ENCODE measurements around the gene SF1. TPM values are rescaled to one million over a fixed set of nuclear protein-coding genes. Genes with fewer than 3 reads are reported as not detected.
A peak's percentile ranks its signal among the peaks of the same experiment; 100 is the strongest.

The SF1 gene
- polyA plus RNA-seq, 4 donors = 69.8 to 328 (median 83.5) TPM

DNA sequence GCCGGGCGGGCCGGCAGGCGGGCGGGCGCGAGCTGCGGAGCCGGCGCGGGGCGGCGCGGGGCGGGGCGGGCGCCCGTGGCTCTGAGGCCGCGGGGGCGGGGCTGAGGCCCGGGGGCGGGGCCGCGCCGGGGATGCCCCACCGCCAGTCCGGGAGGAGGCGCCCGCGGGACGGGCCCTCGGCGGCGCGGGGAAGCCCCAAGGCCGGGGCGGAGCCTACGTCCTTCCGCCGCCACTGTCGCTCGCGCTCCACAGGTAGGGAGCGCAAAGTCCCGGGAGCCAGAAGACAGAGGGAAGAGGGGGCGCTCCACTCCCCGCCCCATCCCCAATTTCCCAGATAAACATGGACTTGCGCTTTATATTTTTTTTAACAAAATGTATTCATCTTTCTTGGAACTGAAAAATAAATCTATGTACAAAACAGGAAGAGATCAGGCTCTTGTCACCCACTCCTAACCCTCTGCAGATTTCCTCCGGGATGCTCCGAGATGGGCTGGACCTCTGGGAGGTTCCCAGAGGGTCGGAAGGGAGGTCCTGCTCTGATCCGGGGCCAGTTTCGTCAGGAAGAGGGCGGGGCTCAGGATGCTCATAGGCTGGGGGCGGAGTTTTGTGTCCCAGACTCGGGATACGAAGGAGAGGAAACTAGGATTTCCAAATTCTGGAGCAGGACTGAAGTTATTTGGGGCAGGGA lies 25.0 kb upstream of the SF1 start, which contains the start of gene MAP4K2:
TSS of gene MAP4K2 (minus strand) at position 57 of the 688 bp plus-strand sequence. CDS start 65 bp downstream, outside the sequence.
- 0 to 1% (median 0%) methylated on average over 31 to 58 of the region's 58 CpGs for WGBS, 3 donors
- peaks cover 0 to 21% (median 4%) of the 10 kb centered on the region in 3 donors for H3K4me1 ChIP-seq (ENCODE audit: control insufficient read depth in 3 of 3, insufficient read depth in 2 of 3, low read depth in 1 of 3, low read length in 2 of 3)

GRCh38 chr11:64802370-64803157 lies 24.2 kb upstream of the SF1 start:
- Histone ChIP-seq H3K9me3 (ENCODE audit: control insufficient read depth in 2 of 2, insufficient read depth in 1 of 2, low read depth in 1 of 2, low read length in 1 of 2) (no peaks in the 10 kb centered on the region), H3K36me3 (ENCODE audit: control insufficient read depth in 3 of 3, insufficient read depth in 2 of 3, low read depth in 1 of 3, low read length in 3 of 3) (peaks cover 0 to 64% (median 0%) of the 10 kb centered on the region in 3 donors), H3K4me3 (ENCODE audit: low read depth in 1 of 3, low read length in 3 of 3) (peak overlapping the region; percentile 50 to 66 (median 54)), H3K27me3 (ENCODE audit: control insufficient read depth in 3 of 3, insufficient read depth in 3 of 3, low read length in 3 of 3) (no peaks in the 10 kb centered on the region), H3K27ac (ENCODE audit: low read depth in 1 of 3, low read length in 2 of 3) (peak overlapping the region; percentile 9 to 53 (median 48)), H3K4me1 (ENCODE audit: control insufficient read depth in 3 of 3, insufficient read depth in 2 of 3, low read depth in 1 of 3, low read length in 2 of 3) (peaks cover 0 to 21% (median 4%) of the 10 kb centered on the region in 3 donors)
- 8 to 12% (median 12%) methylated on average over 32 to 54 of the region's 54 CpGs for WGBS, 3 donors
- DNase-seq (no peak), FAIRE-seq (no peak)

More for the DNA sequence above, 25.0 kb upstream of the SF1 start, which contains the start of gene MAP4K2:
- FAIRE-seq (no peak), DNase-seq (peak; percentile 88 to 92)
- Histone ChIP-seq H3K27me3 (ENCODE audit: control insufficient read depth in 3 of 3, insufficient read depth in 3 of 3, low read length in 3 of 3) (no peaks in the 10 kb centered on the region), H3K27ac (ENCODE audit: low read depth in 1 of 3, low read length in 2 of 3) (peak within 1 kb of the TSS; percentile 27 to 89 (median 83)), H3K4me3 (ENCODE audit: low read depth in 1 of 3, low read length in 3 of 3) (peak within 1 kb of the TSS; percentile 50 to 67 (median 66)), H3K36me3 (ENCODE audit: control insufficient read depth in 3 of 3, insufficient read depth in 2 of 3, low read depth in 1 of 3, low read length in 3 of 3) (peaks cover 0 to 70% (median 0%) of the 10 kb centered on the region in 3 donors), H3K9me3 (ENCODE audit: control insufficient read depth in 2 of 2, insufficient read depth in 1 of 2, low read depth in 1 of 2, low read length in 1 of 2) (no peaks in the 10 kb centered on the region)

- DNase-seq (no peak), FAIRE-seq (no peak)
- peak overlapping the region in 1 of 3 donors; percentile 54 for H3K4me3 ChIP-seq (ENCODE audit: low read depth in 1 of 3, low read length in 3 of 3)
- WGBS, 3 donors = 45 to 77% (median 62%) methylated on average over 10 to 13 of the region's 13 CpGs
- peaks cover 0 to 21% (median 4%) of the 10 kb centered on the region in 3 donors for H3K4me1 ChIP-seq (ENCODE audit: control insufficient read depth in 3 of 3, insufficient read depth in 2 of 3, low read depth in 1 of 3, low read length in 2 of 3)
- peak overlapping the region in 2 of 3 donors; percentile 15 to 53 for H3K27ac ChIP-seq (ENCODE audit: low read depth in 1 of 3, low read length in 2 of 3)
- H3K9me3 ChIP-seq (ENCODE audit: control insufficient read depth in 2 of 2, insufficient read depth in 1 of 2, low read depth in 1 of 2, low read length in 1 of 2) = no peaks in the 10 kb centered on the region
- peaks cover 0 to 63% (median 0%) of the 10 kb centered on the region in 3 donors for H3K36me3 ChIP-seq (ENCODE audit: control insufficient read depth in 3 of 3, insufficient read depth in 2 of 3, low read depth in 1 of 3, low read length in 3 of 3)
- H3K27me3 ChIP-seq (ENCODE audit: control insufficient read depth in 3 of 3, insufficient read depth in 3 of 3, low read length in 3 of 3) = no peaks in the 10 kb centered on the region
Measured at GRCh38 chr11:64801561-64802369, 23.4 kb upstream of the SF1 start.

DNA sequence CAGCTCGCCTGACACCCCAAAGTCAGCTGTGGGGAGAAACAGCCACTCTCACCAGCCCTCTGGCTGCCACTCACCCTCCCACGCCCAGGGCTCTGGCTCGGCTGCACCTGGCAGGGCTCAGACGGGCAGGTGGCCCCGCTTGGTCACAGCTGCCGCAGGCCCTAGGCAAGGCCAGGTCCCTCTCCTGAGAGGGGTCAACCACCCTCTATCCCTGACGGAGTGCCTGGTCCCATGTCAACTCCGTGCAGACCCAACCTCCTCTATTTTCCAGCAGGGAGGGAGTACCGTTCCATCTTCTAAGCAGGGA lies 22.8 kb upstream of the SF1 start:
- 53 to 62% (median 58%) methylated on average over 9 of the region's 9 CpGs for WGBS, 3 donors
- no peak for DNase-seq
- Histone ChIP-seq H3K9me3 (ENCODE audit: control insufficient read depth in 2 of 2, insufficient read depth in 1 of 2, low read depth in 1 of 2, low read length in 1 of 2) (no peaks in the 10 kb centered on the region), H3K4me3 (ENCODE audit: low read depth in 1 of 3, low read length in 3 of 3) (no peak overlapping the region), H3K27me3 (ENCODE audit: control insufficient read depth in 3 of 3, insufficient read depth in 3 of 3, low read length in 3 of 3) (no peaks in the 10 kb centered on the region), H3K4me1 (ENCODE audit: control insufficient read depth in 3 of 3, insufficient read depth in 2 of 3, low read depth in 1 of 3, low read length in 2 of 3) (peaks cover 0 to 21% (median 4%) of the 10 kb centered on the region in 3 donors), H3K36me3 (ENCODE audit: control insufficient read depth in 3 of 3, insufficient read depth in 2 of 3, low read depth in 1 of 3, low read length in 3 of 3) (peaks cover 0 to 63% (median 0%) of the 10 kb centered on the region in 3 donors), H3K27ac (ENCODE audit: low read depth in 1 of 3, low read length in 2 of 3) (no peak overlapping the region)
- FAIRE-seq = no peak

GRCh38 chr11:64800303-64801157 lies 22.2 kb upstream of the SF1 start:
- H3K4me1 ChIP-seq (ENCODE audit: control insufficient read depth in 3 of 3, insufficient read depth in 2 of 3, low read depth in 1 of 3, low read length in 2 of 3) = peaks cover 0 to 21% (median 4%) of the 10 kb centered on the region in 3 donors
- no peak for FAIRE-seq
- H3K36me3 ChIP-seq (ENCODE audit: control insufficient read depth in 3 of 3, insufficient read depth in 2 of 3, low read depth in 1 of 3, low read length in 3 of 3) = peaks cover 0 to 62% (median 0%) of the 10 kb centered on the region in 3 donors
- WGBS, 3 donors = 77 to 79% (median 77%) methylated on average over 22 to 26 of the region's 26 CpGs
- H3K4me3 ChIP-seq (ENCODE audit: low read depth in 1 of 3, low read length in 3 of 3) = no peak overlapping the region
- no peak for DNase-seq
- no peaks in the 10 kb centered on the region for H3K27me3 ChIP-seq (ENCODE audit: control insufficient read depth in 3 of 3, insufficient read depth in 3 of 3, low read length in 3 of 3)
- H3K27ac ChIP-seq (ENCODE audit: low read depth in 1 of 3, low read length in 2 of 3) = no peak overlapping the region
- no peaks in the 10 kb centered on the region for H3K9me3 ChIP-seq (ENCODE audit: control insufficient read depth in 2 of 2, insufficient read depth in 1 of 2, low read depth in 1 of 2, low read length in 1 of 2)

DNA sequence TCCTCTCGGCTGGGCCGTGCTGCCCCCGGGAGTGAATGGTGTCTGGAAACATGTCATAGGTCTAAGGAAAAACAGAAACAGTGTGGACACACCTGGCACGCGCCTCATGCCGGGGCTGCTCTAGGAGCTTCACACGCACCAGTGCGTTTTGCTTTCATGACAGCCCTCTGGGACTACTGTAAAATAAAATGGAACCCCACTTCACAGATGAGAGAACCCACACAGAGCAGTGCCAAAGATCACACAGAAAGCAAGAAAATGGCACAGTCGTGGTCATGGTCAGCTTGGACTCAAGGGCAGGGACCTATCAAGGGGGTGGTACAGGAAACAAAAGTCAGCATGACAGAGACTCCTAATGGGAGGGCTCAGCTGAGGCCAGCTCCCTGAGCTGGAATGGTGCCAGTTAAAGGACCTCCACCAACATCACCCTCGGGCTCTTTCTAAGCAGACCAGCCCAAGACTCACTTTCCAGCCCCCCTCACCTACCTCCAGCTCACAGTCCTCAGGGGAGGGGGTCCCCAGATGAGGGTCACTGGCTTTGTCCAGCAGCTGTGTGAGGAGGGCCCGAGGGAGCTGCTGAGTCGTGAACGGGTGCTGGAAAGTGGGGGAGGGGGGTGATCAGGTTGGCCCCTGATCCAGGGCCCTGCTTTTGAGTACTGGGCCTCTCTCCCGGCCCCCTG lies 21.4 kb upstream of the SF1 start:
- Histone ChIP-seq H3K27ac (ENCODE audit: low read depth in 1 of 3, low read length in 2 of 3) (no peak overlapping the region), H3K4me3 (ENCODE audit: low read depth in 1 of 3, low read length in 3 of 3) (no peak overlapping the region), H3K36me3 (ENCODE audit: control insufficient read depth in 3 of 3, insufficient read depth in 2 of 3, low read depth in 1 of 3, low read length in 3 of 3) (peaks cover 0 to 56% (median 0%) of the 10 kb centered on the region in 3 donors), H3K27me3 (ENCODE audit: control insufficient read depth in 3 of 3, insufficient read depth in 3 of 3, low read length in 3 of 3) (no peaks in the 10 kb centered on the region), H3K4me1 (ENCODE audit: control insufficient read depth in 3 of 3, insufficient read depth in 2 of 3, low read depth in 1 of 3, low read length in 2 of 3) (peaks cover 0 to 21% (median 4%) of the 10 kb centered on the region in 3 donors), H3K9me3 (ENCODE audit: control insufficient read depth in 2 of 2, insufficient read depth in 1 of 2, low read depth in 1 of 2, low read length in 1 of 2) (no peaks in the 10 kb centered on the region)
- no peak for FAIRE-seq
- 67 to 75% (median 72%) methylated on average over 14 of the region's 14 CpGs for WGBS, 3 donors
- no peak for DNase-seq

- Histone ChIP-seq H3K27ac (ENCODE audit: low read depth in 1 of 3, low read length in 2 of 3) (no peak overlapping the region), H3K4me1 (ENCODE audit: control insufficient read depth in 3 of 3, insufficient read depth in 2 of 3, low read depth in 1 of 3, low read length in 2 of 3) (peaks cover 0 to 20% (median 4%) of the 10 kb centered on the region in 3 donors), H3K4me3 (ENCODE audit: low read depth in 1 of 3, low read length in 3 of 3) (no peak overlapping the region), H3K36me3 (ENCODE audit: control insufficient read depth in 3 of 3, insufficient read depth in 2 of 3, low read depth in 1 of 3, low read length in 3 of 3) (peaks cover 0 to 55% (median 0%) of the 10 kb centered on the region in 3 donors), H3K9me3 (ENCODE audit: control insufficient read depth in 2 of 2, insufficient read depth in 1 of 2, low read depth in 1 of 2, low read length in 1 of 2) (no peaks in the 10 kb centered on the region), H3K27me3 (ENCODE audit: control insufficient read depth in 3 of 3, insufficient read depth in 3 of 3, low read length in 3 of 3) (no peaks in the 10 kb centered on the region)
- DNase-seq = no peak
- WGBS, 3 donors = 77 to 85% (median 80%) methylated on average over 7 of the region's 7 CpGs
- FAIRE-seq = no peak
Measured at GRCh38 chr11:64799256-64799622, 20.9 kb upstream of the SF1 start.
